HepG2 (cell line): ENCODE results near the gene SNRNP25. TPM values are rescaled to one million over a fixed set of nuclear protein-coding genes. Genes with fewer than 3 reads are reported as not detected.

ENCODE experiments used
- ATAC-seq: fragments of 200-7000 bp; cut with Tn5 transposase; 3 replicates; pipeline ENCODE4 v1.9.1; 2020; ENCODE audit warnings: mild to moderate bottlenecking, moderate library complexity
- BruUV-seq: library from RNA; stranded (reverse); fragments of 400-500 nt; replicated peaks from 2 replicates; lab custom pipeline; 2021; lab: Mats Ljungman, UMichigan
- CTCF ChIA-PET: fragments of 300-600 bp; formaldehyde crosslinking; extraction: SDS; loops from one replicate; lab custom pipeline; 2021; ENCODE audit warnings: low total read pairs, inconsistent platforms, low intra/inter-chr PET ratio; lab: Yijun Ruan, JAX
- POLR2A ChIA-PET: fragments of 350-600 bp; sonication (Branson Sonifier 250); formaldehyde crosslinking; loops from one replicate; lab custom pipeline; 2020; ENCODE audit warnings: antibody characterized with exemption, inconsistent platforms; lab: Yijun Ruan, JAX
- DNase-seq: peaks from one replicate; pipeline ENCODE4 v3.0.0-alpha.2; 2015; ENCODE audit warnings: low spot score
- FAIRE-seq: peaks from 3 replicates; lab custom pipeline; 2011; peaks lifted over from hg19 to GRCh38; lab: Jason Lieb, UNC
- H2AFZ ChIP-seq: one replicate; pipeline ENCODE4 v1.6.1; 2011; ENCODE audit warnings: low read length, inconsistent platforms
- H3K27ac ChIP-seq: fragments of 300-600 bp; 3 replicates; pipeline ENCODE4 v1.8.0; 2011; ENCODE audit warnings: mixed run types, mild to moderate bottlenecking, mixed read lengths, low read length, inconsistent platforms; ENCODE audit not compliant: insufficient read depth; ENCODE audit errors: extremely low read length
- H3K27me3 ChIP-seq, 2 experiments: fragments of 200-600 bp in 1 of 2; 2 replicates in 1 of 2; 3 replicates in 1 of 2; pipeline versions ENCODE4 v1.6.0 to v1.8.0; 2011; ENCODE audit warnings: low read length in 2 of 2, mild to moderate bottlenecking in 2 of 2, moderate library complexity in 2 of 2, inconsistent platforms in 1 of 2; ENCODE audit not compliant: insufficient read depth in 2 of 2, control insufficient read depth in 1 of 2
- H3K36me3 ChIP-seq, 2 experiments: fragments of 200-600 bp in 1 of 2; replicated peaks in 1 of 2; 2 replicates in 1 of 2; 3 replicates in 1 of 2; pipeline versions ENCODE4 v1.5.1 to v1.8.0; 2011; ENCODE audit warnings: low read length in 2 of 2, inconsistent platforms in 1 of 2; ENCODE audit not compliant: insufficient read depth in 2 of 2, control insufficient read depth in 1 of 2
- H3K4me1 ChIP-seq: 2 replicates; pipeline ENCODE4 v1.5.1; 2012; ENCODE audit warnings: low read length, inconsistent platforms; ENCODE audit not compliant: insufficient read depth
- H3K4me2 ChIP-seq: 2 replicates; pipeline ENCODE4 v1.6.0; 2011; ENCODE audit warnings: low read depth, low read length, inconsistent platforms
- H3K4me3 ChIP-seq, 3 experiments: fragments of 200-600 bp in 1 of 3; sonication (generic), shearing (Covaris generic) in 1 of 3; replicated peaks in 1 of 3; 2 replicates each; pipeline ENCODE4 v1.5.1; 2011 to 2016; ENCODE audit warnings: low read length in 3 of 3, inconsistent platforms in 2 of 3, low read depth in 2 of 3, mild to moderate bottlenecking in 2 of 3, control low read depth in 1 of 3, mixed read lengths in 1 of 3; ENCODE audit not compliant: insufficient read depth in 1 of 3
- H3K79me2 ChIP-seq: one replicate; pipeline ENCODE4 v1.6.1; 2011; ENCODE audit warnings: low read length, inconsistent platforms; ENCODE audit not compliant: insufficient read depth
- H3K9ac ChIP-seq: 2 replicates; pipeline ENCODE4 v1.6.0; 2011; ENCODE audit warnings: mild to moderate bottlenecking, low read depth, low read length, inconsistent platforms; ENCODE audit not compliant: insufficient read depth
- H3K9me3 ChIP-seq: 2 replicates; pipeline ENCODE4 v1.5.1; 2012; ENCODE audit warnings: mild to moderate bottlenecking, low read length
- H4K20me1 ChIP-seq: 2 replicates; pipeline ENCODE4 v1.6.0; 2011; ENCODE audit warnings: inconsistent platforms, mild to moderate bottlenecking, low read length, moderate library complexity; ENCODE audit not compliant: insufficient read depth
- ARNTL ChIP-seq: sonication (generic); formaldehyde crosslinking; IDR thresholded peaks from 2 replicates; pipeline ENCODE4 v1.4.0; 2020; ENCODE audit warnings: mild to moderate bottlenecking, missing genetic modification reagents
- ATF2 ChIP-seq: sonication (generic); formaldehyde crosslinking; IDR thresholded peaks from 2 replicates; pipeline ENCODE4 v1.4.0; 2020; ENCODE audit warnings: missing genetic modification reagents
- ATM ChIP-seq: fragments of 450-650 bp; IDR thresholded peaks from 2 replicates; pipeline ENCODE4 v1.7.1; 2017; ENCODE audit warnings: mild to moderate bottlenecking, borderline replicate concordance
- FOXK1 ChIP-seq: sonication (generic); formaldehyde crosslinking; IDR thresholded peaks from 2 replicates; pipeline ENCODE4 v1.4.0; 2020; ENCODE audit warnings: low read depth, missing genetic modification reagents, borderline replicate concordance
- GPBP1L1 ChIP-seq: sonication (generic); formaldehyde crosslinking; IDR thresholded peaks from 2 replicates; pipeline ENCODE4 v1.5.0; 2020; ENCODE audit warnings: mild to moderate bottlenecking, missing genetic modification reagents
- LCORL ChIP-seq, 2 experiments: fragments of 450-650 bp in 1 of 2; sonication (generic) in 1 of 2; formaldehyde crosslinking in 1 of 2; IDR thresholded peaks; 2 replicates each; pipeline versions ENCODE4 v1.5.0 to v1.6.1; 2017 to 2020; ENCODE audit warnings: antibody characterized with exemption in 1 of 2, missing genetic modification reagents in 1 of 2
- MED13 ChIP-seq: sonication (generic); formaldehyde crosslinking; IDR thresholded peaks from 2 replicates; pipeline ENCODE4 v1.5.0; 2020; ENCODE audit warnings: missing genetic modification reagents
- MIXL1 ChIP-seq: IDR thresholded peaks from 2 replicates; pipeline ENCODE4 v1.6.1; 2016
- NFE2 ChIP-seq: sonication (generic); formaldehyde crosslinking; IDR thresholded peaks from 2 replicates; pipeline ENCODE4 v1.4.0; 2020; ENCODE audit warnings: missing genetic modification reagents
- NFE2L2 ChIP-seq: fragments of 150-350 bp; IDR thresholded peaks from 2 replicates; pipeline ENCODE4 v1.6.1; 2014; ENCODE audit warnings: low read length
- NR2F6 ChIP-seq, 2 experiments: IDR thresholded peaks; 2 replicates each; pipeline ENCODE4 v1.6.1; 2016; ENCODE audit warnings: antibody characterized with exemption in 1 of 2, mild to moderate bottlenecking in 1 of 2
- POLR2AphosphoS5 ChIP-seq: IDR thresholded peaks from 2 replicates; pipeline ENCODE4 v1.6.1; 2012; ENCODE audit warnings: low read depth, low read length
- TBP ChIP-seq: sonication (generic); formaldehyde crosslinking; IDR thresholded peaks from 2 replicates; pipeline ENCODE4 v1.5.0; 2020; ENCODE audit warnings: missing genetic modification reagents
- YY1 ChIP-seq: IDR thresholded peaks from 2 replicates; pipeline ENCODE4 v1.6.1; 2011; ENCODE audit warnings: low read length, low read depth, moderate library complexity, mild to moderate bottlenecking; ENCODE audit not compliant: insufficient read depth, insufficient replicate concordance
- ZBTB39 ChIP-seq: sonication (generic); formaldehyde crosslinking; IDR thresholded peaks from 2 replicates; pipeline ENCODE4 v1.5.0; 2020; ENCODE audit warnings: missing genetic modification reagents
- ZFP91 ChIP-seq: sonication (generic); formaldehyde crosslinking; IDR thresholded peaks from 2 replicates; pipeline ENCODE4 v1.9.0; 2022; ENCODE audit warnings: missing genetic modification reagents, mild to moderate bottlenecking, borderline replicate concordance
- ZMYM2 ChIP-seq: sonication (generic); formaldehyde crosslinking; IDR thresholded peaks from 2 replicates; pipeline ENCODE4 v1.8.0; 2022; ENCODE audit warnings: mild to moderate bottlenecking, missing genetic modification reagents
- ZNF790 ChIP-seq: sonication (generic); formaldehyde crosslinking; IDR thresholded peaks from 2 replicates; pipeline ENCODE4 v1.8.0; 2022; ENCODE audit warnings: missing genetic modification reagents, mild to moderate bottlenecking, borderline replicate concordance
- WGBS: methylation state at CpG from one replicate; pipeline ENCODE4 v1.1.6; 2017; ENCODE audit warnings: low lambda C conversion rate; 5-methylcytosine and 5-hydroxymethylcytosine counted together
- in situ Hi-C: cut with HindIII; loops from 2 replicates; pipeline ENCODE4 v1.10.0; 2017; ENCODE audit warnings: low pct_unique_long_range_greater_than_20kb; ENCODE audit not compliant: extremely low pct_ligation_motif_present
- intact Hi-C: fragments of 100-400 bp; cut with micrococcal nuclease; formaldehyde crosslinking; loops from one replicate; pipeline ENCODE4 v1.10.0; 2022; ENCODE audit not compliant: unreplicated experiment
- polyA plus RNA-seq, 8 experiments: library from polyadenylated mRNA; depleted of rRNA in 3 of 8; stranded (reverse) in 7 of 8; unstranded in 1 of 8; fragments of >200 nt; fragmentation: Illumina TruSeq in 4 of 8; extraction: Trizol in 4 of 8; gene quantifications; 2 replicates each; pipeline versions ENCODE4 v1.2.1 to v1.2.3, GENCODE V29; 2011 to 2016; ENCODE audit warnings: low read depth in 4 of 8, missing spikeins in 1 of 8, mixed read lengths in 1 of 8; ENCODE audit not compliant: insufficient read depth in 1 of 8
- total RNA-seq, 5 experiments: library from RNA; depleted of rRNA; stranded (reverse); fragments of >200 nt; fragmentation: Illumina TruSeq; extraction: Trizol; gene quantifications; 2 replicates each; pipeline ENCODE4 v1.2.3, GENCODE V29; 2016; ENCODE audit warnings: low read depth in 1 of 5
- TF ChIP-seq, protein P1 (sequence below): sonication (generic); formaldehyde crosslinking; IDR thresholded peaks from 2 replicates; pipeline ENCODE4 v1.5.0; 2020; ENCODE audit warnings: missing genetic modification reagents

Gene SNRNP25
- total and polyA plus RNA-seq, 2 of the 13 experiments (the other 11 are each of a cell fraction or from before 2014, with no cell fraction given) = 34.1 to 97.4 TPM

- no peak for TF ChIP-seq ZNF790 (CRISPR knock-in tag)
- no peak for TF ChIP-seq ATF2 (CRISPR knock-in tag)
- no peak for TF ChIP-seq ZBTB39 (CRISPR knock-in tag)
- no peak for TF ChIP-seq FOXK1 (CRISPR knock-in tag)
- no peak for TF ChIP-seq GPBP1L1 (CRISPR knock-in tag)
- TF ChIP-seq LCORL (IDR thresholded peaks at IDR 0.05) = no peak
- no peak for TF ChIP-seq LCORL (CRISPR knock-in tag; IDR thresholded peaks at IDR 0.05)
- TF ChIP-seq NFE2 (CRISPR knock-in tag) = no peak
- TF ChIP-seq MED13 (CRISPR knock-in tag) = no peak
- TF ChIP-seq POLR2AphosphoS5 = no peak
- TF ChIP-seq TBP (CRISPR knock-in tag) = no peak
- TF ChIP-seq ATM = no peak
- no peak for TF ChIP-seq ZFP91
- TF ChIP-seq NFE2L2 = no peak
- TF ChIP-seq ZMYM2 (CRISPR knock-in tag) = no peak
- TF ChIP-seq NR2F6 (IDR thresholded peaks at IDR 0.05) = no peak
- no peak for TF ChIP-seq NR2F6 (CRISPR knock-in tag; IDR thresholded peaks at IDR 0.05)
- TF ChIP-seq, protein P1, sequence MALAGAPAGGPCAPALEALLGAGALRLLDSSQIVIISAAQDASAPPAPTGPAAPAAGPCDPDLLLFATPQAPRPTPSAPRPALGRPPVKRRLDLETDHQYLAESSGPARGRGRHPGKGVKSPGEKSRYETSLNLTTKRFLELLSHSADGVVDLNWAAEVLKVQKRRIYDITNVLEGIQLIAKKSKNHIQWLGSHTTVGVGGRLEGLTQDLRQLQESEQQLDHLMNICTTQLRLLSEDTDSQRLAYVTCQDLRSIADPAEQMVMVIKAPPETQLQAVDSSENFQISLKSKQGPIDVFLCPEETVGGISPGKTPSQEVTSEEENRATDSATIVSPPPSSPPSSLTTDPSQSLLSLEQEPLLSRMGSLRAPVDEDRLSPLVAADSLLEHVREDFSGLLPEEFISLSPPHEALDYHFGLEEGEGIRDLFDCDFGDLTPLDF (CRISPR knock-in tag) = no peak
- TF ChIP-seq ARNTL = no peak
- TF ChIP-seq MIXL1 (CRISPR knock-in tag) = no peak
- TF ChIP-seq YY1 = no peak
- TF ChIP-seq, all 625 proteins: peak for 0
- no peak for ATAC-seq
- no TSS peak for BruUV-seq
- H3K4me3 ChIP-seq = no peak overlapping the region
- no peak for DNase-seq
- no peak overlapping the region for H2AFZ ChIP-seq
- H3K4me2 ChIP-seq = no peak overlapping the region
- no peaks in the 10 kb centered on the region for H4K20me1 ChIP-seq
- H3K4me1 ChIP-seq = peaks cover 4% of the 10 kb centered on the region
- no peaks in the 10 kb centered on the region for H3K27me3 ChIP-seq
- no peak for FAIRE-seq
- intact Hi-C loops (no loop called here), in situ Hi-C loops (no loop called here)
- H3K79me2 ChIP-seq = no peaks in the 10 kb centered on the region
- 97% methylated on average over 4 of the region's 5 CpGs for WGBS
- peaks cover 8 to 46% of the 10 kb centered on the region in 2 experiments for H3K36me3 ChIP-seq
- ChIA-PET POLR2A (no interaction called here), CTCF (no interaction called here)
- no peak overlapping the region for H3K9ac ChIP-seq
- H3K27ac ChIP-seq = no peak overlapping the region
- no peaks in the 10 kb centered on the region for H3K9me3 ChIP-seq
Measured at GRCh38 chr16:104355-104754, 50.7 kb downstream of the SNRNP25 start.
